ENCODE data around the gene SORBS2.

Gene SORBS2

DNA sequence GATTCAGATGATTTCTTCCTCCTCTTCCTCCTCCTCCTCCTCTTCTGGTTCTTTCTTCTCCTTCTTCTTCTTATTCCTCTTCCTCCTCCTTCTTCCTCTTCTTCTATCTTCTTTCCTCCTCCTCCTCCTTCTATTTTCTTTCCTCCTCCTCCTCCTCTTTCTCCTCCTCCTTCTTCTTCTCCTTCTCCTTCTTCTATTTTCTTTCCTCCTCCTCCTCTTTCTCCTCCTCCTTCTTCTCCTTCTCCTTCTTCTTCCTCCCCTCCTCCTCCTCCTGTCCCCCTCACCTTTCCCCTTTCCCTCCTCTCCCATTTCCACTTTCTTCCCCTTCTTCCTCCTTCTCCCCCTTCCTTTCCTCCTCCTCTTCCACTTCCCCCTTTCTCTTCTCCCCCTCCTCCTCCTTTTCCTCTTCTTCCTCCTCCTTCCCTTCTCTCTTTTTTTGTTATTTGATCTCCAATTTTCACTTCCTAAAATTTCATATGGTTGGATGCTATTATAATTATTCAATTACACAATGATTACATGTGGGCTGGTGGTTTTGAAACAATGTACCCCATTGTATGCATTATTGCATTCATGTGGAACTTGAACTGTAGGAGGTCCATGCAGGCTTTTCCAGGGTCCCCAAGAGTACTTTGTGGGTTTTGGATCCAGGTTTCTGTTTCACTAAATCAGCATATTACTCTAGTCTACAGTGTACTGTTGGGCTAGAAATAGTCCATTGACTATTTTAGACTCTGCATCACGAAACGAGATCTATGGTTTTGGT is 68.1 kb downstream of the SORBS2 start:
- TF ChIP-seq, protein P1, sequence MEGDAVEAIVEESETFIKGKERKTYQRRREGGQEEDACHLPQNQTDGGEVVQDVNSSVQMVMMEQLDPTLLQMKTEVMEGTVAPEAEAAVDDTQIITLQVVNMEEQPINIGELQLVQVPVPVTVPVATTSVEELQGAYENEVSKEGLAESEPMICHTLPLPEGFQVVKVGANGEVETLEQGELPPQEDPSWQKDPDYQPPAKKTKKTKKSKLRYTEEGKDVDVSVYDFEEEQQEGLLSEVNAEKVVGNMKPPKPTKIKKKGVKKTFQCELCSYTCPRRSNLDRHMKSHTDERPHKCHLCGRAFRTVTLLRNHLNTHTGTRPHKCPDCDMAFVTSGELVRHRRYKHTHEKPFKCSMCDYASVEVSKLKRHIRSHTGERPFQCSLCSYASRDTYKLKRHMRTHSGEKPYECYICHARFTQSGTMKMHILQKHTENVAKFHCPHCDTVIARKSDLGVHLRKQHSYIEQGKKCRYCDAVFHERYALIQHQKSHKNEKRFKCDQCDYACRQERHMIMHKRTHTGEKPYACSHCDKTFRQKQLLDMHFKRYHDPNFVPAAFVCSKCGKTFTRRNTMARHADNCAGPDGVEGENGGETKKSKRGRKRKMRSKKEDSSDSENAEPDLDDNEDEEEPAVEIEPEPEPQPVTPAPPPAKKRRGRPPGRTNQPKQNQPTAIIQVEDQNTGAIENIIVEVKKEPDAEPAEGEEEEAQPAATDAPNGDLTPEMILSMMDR (IDR thresholded peaks at IDR 0.05; ENCODE audit: extremely low read depth, missing control alignments) = no peak

DNA sequence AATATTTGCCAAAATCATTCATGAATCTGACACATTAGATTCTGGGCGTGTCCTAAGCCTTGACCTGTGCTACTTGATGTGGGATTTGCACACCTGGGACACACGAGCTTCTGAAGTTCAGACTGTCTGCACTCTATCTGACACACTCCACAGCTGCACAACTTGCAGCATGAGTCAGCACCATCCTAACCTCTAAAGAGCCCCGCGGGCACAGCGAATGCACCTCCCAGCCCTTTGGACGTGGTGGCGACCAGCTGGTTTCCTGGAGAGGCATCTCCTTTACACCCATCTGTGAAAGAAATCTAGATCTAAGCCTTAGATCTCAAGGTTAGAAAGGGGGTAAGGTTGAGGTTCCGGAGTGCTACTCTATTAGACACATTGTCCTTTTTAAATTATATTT is 69.2 kb downstream of the SORBS2 start:
- TF ChIP-seq, protein P1 (IDR thresholded peaks at IDR 0.05; ENCODE audit: extremely low read depth, missing control alignments) = no peak
- DNase-seq (ENCODE audit: low spot score) = no peak

More for the DNA sequence above, 68.1 kb downstream of the SORBS2 start:
- DNase-seq (ENCODE audit: low spot score) = no peak

DNA sequence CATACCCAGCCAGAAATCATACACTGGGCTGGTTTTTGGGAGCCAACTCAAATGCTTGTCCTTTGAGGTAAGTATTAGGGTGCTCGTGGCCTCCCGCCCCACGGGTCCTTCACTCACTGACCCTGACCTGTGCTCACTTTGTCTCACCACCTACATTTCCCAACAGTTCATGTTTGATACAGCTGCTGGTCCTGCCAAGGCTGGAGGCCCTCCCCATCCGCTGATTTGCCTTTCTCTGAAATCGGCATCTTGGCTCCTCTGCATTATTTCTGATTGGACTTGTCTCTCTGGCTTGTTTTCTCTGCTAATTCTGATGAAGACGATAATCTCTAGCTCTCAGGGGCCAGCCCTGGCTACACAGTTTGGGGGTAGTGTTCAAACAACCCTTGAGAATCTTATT is 70.2 kb downstream of the SORBS2 start:
- DNase-seq (ENCODE audit: low spot score) = no peak

DNA sequence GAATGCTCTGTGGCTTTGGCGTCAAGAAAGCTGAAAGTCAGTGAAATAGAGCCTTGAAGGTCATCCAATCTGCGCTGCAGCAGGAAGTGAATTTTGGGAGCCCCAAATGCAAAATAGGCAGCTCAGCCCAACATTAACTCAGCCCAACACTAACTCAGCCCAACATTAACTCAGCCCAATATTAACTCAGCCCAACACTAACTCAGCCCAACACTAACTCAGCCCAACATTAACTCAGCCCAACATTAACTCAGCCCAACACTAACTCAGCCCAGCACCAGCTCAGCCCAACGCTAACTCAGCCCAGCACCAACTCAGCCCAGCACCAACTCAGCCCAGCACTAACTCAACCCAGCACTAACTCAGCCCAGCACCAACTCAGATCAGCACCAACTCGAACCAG is 71.5 kb downstream of the SORBS2 start:
- TF ChIP-seq, protein P1 (IDR thresholded peaks at IDR 0.05; ENCODE audit: extremely low read depth, missing control alignments) = no peak
- DNase-seq (ENCODE audit: low spot score) = no peak

More for the DNA sequence above, 70.2 kb downstream of the SORBS2 start:
- TF ChIP-seq, protein P1 (IDR thresholded peaks at IDR 0.05; ENCODE audit: extremely low read depth, missing control alignments) = no peak

DNA sequence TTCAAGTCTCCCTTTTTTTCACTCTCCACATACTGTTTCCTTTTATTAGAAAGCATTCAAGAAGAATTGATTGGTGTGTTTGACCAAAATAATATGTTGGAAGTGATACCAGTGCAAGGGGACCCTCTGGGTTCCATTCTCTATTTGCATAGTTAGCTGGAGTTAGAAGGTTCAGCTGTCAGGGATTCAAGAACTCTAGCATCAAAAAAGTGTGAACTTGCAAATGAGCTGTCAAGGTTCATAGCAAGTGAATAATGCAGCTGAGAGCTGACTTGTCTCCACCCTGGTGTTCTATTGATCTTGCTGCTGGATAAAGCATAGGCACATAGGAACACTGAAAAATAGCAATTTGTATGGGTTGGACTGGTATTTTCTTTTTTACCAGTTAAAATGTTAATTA is 73.2 kb downstream of the SORBS2 start:
- DNase-seq (ENCODE audit: low spot score) = no peak
- TF ChIP-seq, protein P1 (IDR thresholded peaks at IDR 0.05; ENCODE audit: extremely low read depth, missing control alignments) = no peak

DNA sequence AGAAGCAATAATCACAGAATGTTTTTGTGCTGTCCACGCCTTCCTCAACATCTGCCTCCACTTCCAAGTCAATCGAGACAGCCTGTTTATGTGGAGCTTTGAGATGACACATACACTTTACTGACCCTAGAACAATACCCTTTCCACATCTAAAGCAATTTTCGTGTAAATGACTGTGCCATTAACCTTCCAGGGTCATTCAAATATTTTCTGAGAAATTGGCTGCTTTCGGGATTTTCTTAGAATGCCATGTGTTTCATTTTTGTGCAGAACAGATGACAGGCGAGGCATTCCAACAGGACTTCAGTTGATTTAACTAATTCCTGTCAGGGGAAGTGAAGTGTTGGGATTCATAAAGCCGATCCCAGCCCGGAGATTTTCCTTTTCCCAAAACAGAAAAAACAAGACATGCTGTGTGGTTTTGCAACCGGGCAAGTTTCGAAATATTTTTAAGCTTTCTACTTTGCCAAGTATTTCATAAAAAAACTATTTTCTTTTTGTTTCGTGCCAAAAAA is 73.9 kb downstream of the SORBS2 start:
- no peak for DNase-seq (ENCODE audit: low spot score)
- TF ChIP-seq, protein P1 (IDR thresholded peaks at IDR 0.05; ENCODE audit: extremely low read depth, missing control alignments) = no peak

DNA sequence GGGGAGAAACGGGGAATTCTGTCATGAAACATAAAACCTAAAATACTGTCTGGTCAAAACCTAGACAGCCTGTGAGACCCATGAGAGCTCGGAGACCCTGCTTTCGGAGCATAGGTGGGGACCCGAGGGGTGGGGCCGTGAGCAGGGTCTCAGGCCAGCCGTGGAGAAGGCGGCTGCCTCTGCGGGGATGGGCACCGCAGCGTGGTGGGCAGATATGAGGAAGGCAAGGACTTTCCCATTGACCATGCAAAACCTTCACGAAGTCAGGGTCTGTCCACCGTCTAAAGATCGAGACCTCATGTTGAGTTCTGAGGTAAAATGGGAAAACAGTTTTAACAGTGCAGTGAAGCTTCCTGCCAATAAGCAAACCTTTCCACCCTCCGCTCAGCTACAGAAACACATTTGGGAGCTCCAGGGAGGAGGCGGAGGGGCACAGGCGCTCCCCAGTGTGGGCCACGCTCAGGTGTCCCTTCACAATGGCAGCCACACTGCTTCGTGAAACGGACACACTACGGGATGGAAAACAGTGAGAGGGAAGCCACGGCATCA is 74.4 kb downstream of the SORBS2 start:
- TF ChIP-seq, protein P1 (IDR thresholded peaks at IDR 0.05; ENCODE audit: extremely low read depth, missing control alignments) = no peak

More for the DNA sequence above, 74.4 kb downstream of the SORBS2 start:
- DNase-seq (ENCODE audit: low spot score) = no peak
